Measurements from ENCODE around the gene C11orf68.

C11orf68 gene

GRCh38 chr11:65944191-65944590 is 25.3 kb upstream of the C11orf68 start:
- no peak for DNase-seq

- no peak for DNase-seq
Measured at GRCh38 chr11:65942531-65942930, 23.7 kb upstream of the C11orf68 start.

- DNase-seq, result no peak
Measured at GRCh38 chr11:65941720-65942310, 23.0 kb upstream of the C11orf68 start.

- DNase-seq, result no peak
Measured at GRCh38 chr11:65937766-65938165, 18.9 kb upstream of the C11orf68 start.

- no peak for DNase-seq
Measured at GRCh38 chr11:65934014-65934413, 15.2 kb upstream of the C11orf68 start.

GRCh38 chr11:65932558-65932919 is 13.7 kb upstream of the C11orf68 start:
- DNase-seq, result peak; percentile 45

GRCh38 chr11:65931773-65932557 is 13.1 kb upstream of the C11orf68 start:
- no peak for DNase-seq

GRCh38 chr11:65928667-65929066 is 9.8 kb upstream of the C11orf68 start:
- DNase-seq, result no peak

GRCh38 chr11:65927904-65928397 is 9.1 kb upstream of the C11orf68 start:
- DNase-seq, result no peak

- no peak for DNase-seq
Measured at GRCh38 chr11:65925397-65925796, 6.5 kb upstream of the C11orf68 start.

GRCh38 chr11:65922565-65922964 is 3.7 kb upstream of the C11orf68 start:
- DNase-seq, result no peak

GRCh38 chr11:65921876-65922275 is 3.0 kb upstream of the C11orf68 start:
- DNase-seq, result no peak

GRCh38 chr11:65921033-65921555 is 2.2 kb upstream of the C11orf68 start:
- DNase-seq, result no peak

- DNase-seq, result no peak
Measured at GRCh38 chr11:65920372-65920802, 1.5 kb upstream of the C11orf68 start.

GRCh38 chr11:65919573-65920371 is 910 bp upstream of the C11orf68 start:
- DNase-seq, result peak; percentile 21

- peak; percentile 98 for DNase-seq
Measured at GRCh38 chr11:65919141-65919572, 295 bp upstream of the C11orf68 start, which contains the start of gene DRAP1. DRAP1 (plus strand) TSS chr11:65919426; CDS start chr11:65919502, 76 bp downstream.

- DNase-seq, result no peak
Measured at GRCh38 chr11:65917434-65918210, 1.2 kb downstream of the C11orf68 start.

GRCh38 chr11:65917077-65917433 is 1.8 kb downstream of the C11orf68 start:
- no peak for DNase-seq

- DNase-seq, result no peak
Measured at GRCh38 chr11:65916391-65916790, 2.5 kb downstream of the C11orf68 start.

- peak; percentile 99 for DNase-seq
Measured at GRCh38 chr11:65915821-65916251, 3.0 kb downstream of the C11orf68 start.

GRCh38 chr11:65915101-65915820 is 3.6 kb downstream of the C11orf68 start:
- no peak for DNase-seq
